Psoas muscle (tissue), 8 donors: ENCODE data around the gene KAT14. TPM values are rescaled to one million over a fixed set of nuclear protein-coding genes. Genes with fewer than 3 reads are reported as not detected.

Experiments
- ATAC-seq, 4 donors: fragments of 200-7000 bp; cut with Tn5 transposase; one replicate each; pipeline ENCODE4 v1.9.1; 2020; ENCODE audit warnings: moderate library complexity in 3 of 4, mild to moderate bottlenecking in 2 of 4
- DNase-seq, 2 donors: peaks; one replicate each; pipeline ENCODE4 v3.0.0-alpha.2; 2020
- H3K27ac ChIP-seq: fragments of 200-600 bp; one replicate; pipeline ENCODE4 v1.8.0; 2022
- H3K27me3 ChIP-seq, 3 donors: fragments of 200-600 bp in 1 of 3; one replicate each; pipeline versions ENCODE4 v1.6.1 to v1.8.0; 2013 to 2022; ENCODE audit warnings: low read length in 2 of 3, mild to moderate bottlenecking in 2 of 3, moderate library complexity in 1 of 3; ENCODE audit not compliant: insufficient read depth in 3 of 3
- H3K36me3 ChIP-seq, 2 donors: fragments of 200-600 bp in 1 of 2; one replicate each; pipeline versions ENCODE4 v1.6.1 to v1.8.0; 2013 to 2022; ENCODE audit warnings: low read depth in 1 of 2, mild to moderate bottlenecking in 1 of 2, moderate library complexity in 1 of 2; ENCODE audit not compliant: insufficient read depth in 1 of 2
- H3K4me1 ChIP-seq: fragments of 200-600 bp; one replicate; pipeline ENCODE4 v1.8.0; 2022
- H3K4me3 ChIP-seq: fragments of 200-600 bp; one replicate; pipeline ENCODE4 v1.8.0; 2022; ENCODE audit warnings: mild to moderate bottlenecking
- H3K9me3 ChIP-seq: fragments of 200-600 bp; one replicate; pipeline ENCODE4 v1.8.0; 2022
- CTCF ChIP-seq: fragments of 200-600 bp; IDR thresholded peaks from one replicate; pipeline ENCODE4 v1.8.0; 2022; ENCODE audit warnings: antibody characterized with exemption
- WGBS, 3 donors: extraction: QIAGEN DNeasy Blood & Tissue Kit; methylation state at CpG; one replicate each; pipeline versions ENCODE4 v1.1.6 to v1.1.7; 2013; 5-methylcytosine and 5-hydroxymethylcytosine counted together
- intact Hi-C, 2 donors: fragments of 100-400 bp; cut with DNase I; formaldehyde crosslinking; loops; one replicate each; pipeline versions ENCODE4 v1.11.0 to v1.14.2; 2022
- polyA plus RNA-seq, 3 donors: library from polyadenylated mRNA; stranded (reverse); fragments of 200-250 nt; gene quantifications; one replicate each; pipeline ENCODE4 v1.2.3, GENCODE V29; 2013
- total RNA-seq, 4 donors: library from RNA; stranded (reverse); fragmentation: NEBNext Ultra II Directional in 2 of 4; extraction: Animal tissue kit (Norgen Biotek cat#: 25700) in 2 of 4; gene quantifications; one replicate each; pipeline versions ENCODE4 v1.2.1 to v1.2.4, GENCODE V29; 2021 to 2023
- donor health status: healthy with polysubstance abuse.
- donor health status: DM: no; HTN: no; CAD: no; lungs with moderate emphysema.
- donor health status: Bipolar disorder and iron deficiency.
- donor health status: healthy.
- donor health status: DM: yes; HTN: yes; CAD: no.
- donor health status: DM: no; HTN: no; CAD: no.
- donor health status: DM: no; HTN: no; CAD: no.
- donor health status: DM: yes; HTN: yes; CAD: no.

Gene KAT14
- total and polyA plus RNA-seq, 7 donors: 7.6 to 29.8 (median 18.6) TPM

- Histone ChIP-seq H3K36me3 (peaks cover 9 to 47% of the 10 kb centered on the region in 2 donors), H3K4me3 (no peak overlapping the region), H3K27me3 (no peaks in the 10 kb centered on the region), H3K4me1 (no peaks in the 10 kb centered on the region), H3K9me3 (no peaks in the 10 kb centered on the region), H3K27ac (no peak overlapping the region)
- intact Hi-C loops: loop anchor here in 1 of 2 donors (10.0 kb wide), 1 partner anchor 108 kb away; no protein-coding TSS in a partner anchor
- ATAC-seq (no peak), DNase-seq (no peak)
- WGBS, 3 donors: 69 to 72% (median 70%) methylated on average over 5 of the region's 5 CpGs
- TF ChIP-seq CTCF: no peak
Measured at GRCh38 chr20:18166241-18166881, 28.7 kb downstream of the KAT14 start.

- no peak for TF ChIP-seq CTCF
- intact Hi-C loops: loop anchor here in 1 of 2 donors (10.0 kb wide), 1 partner anchor 108 kb away; no protein-coding TSS in a partner anchor
- DNase-seq: no peak
- no peak overlapping the region for H3K4me3 ChIP-seq
- H3K27ac ChIP-seq: no peak overlapping the region
- no peaks in the 10 kb centered on the region for H3K9me3 ChIP-seq
- no peak for ATAC-seq
- H3K27me3 ChIP-seq: no peaks in the 10 kb centered on the region
- H3K4me1 ChIP-seq: no peaks in the 10 kb centered on the region
- H3K36me3 ChIP-seq: peaks cover 5 to 47% of the 10 kb centered on the region in 2 donors
- 63 to 77% (median 66%) methylated on average over 1 of the region's 1 CpG for WGBS, 3 donors
Measured at GRCh38 chr20:18166950-18167349, 29.3 kb downstream of the KAT14 start.

GRCh38 chr20:18172379-18172778, 34.7 kb downstream of the KAT14 start:
- ATAC-seq: no peak
- Histone ChIP-seq H3K4me3 (no peak overlapping the region), H3K27ac (no peak overlapping the region), H3K27me3 (no peaks in the 10 kb centered on the region), H3K9me3 (no peaks in the 10 kb centered on the region), H3K36me3 (peaks cover 0 to 11% of the 10 kb centered on the region in 2 donors), H3K4me1 (no peaks in the 10 kb centered on the region)
- 94 to 100% (median 100%) methylated on average over 2 of the region's 2 CpGs for WGBS, 3 donors
- intact Hi-C loops: no loop called here
- no peak for TF ChIP-seq CTCF
- DNase-seq: no peak

- Histone ChIP-seq H3K9me3 (peaks cover 2% of the 10 kb centered on the region), H3K4me3 (no peak overlapping the region), H3K27me3 (no peaks in the 10 kb centered on the region), H3K36me3 (peaks cover 0 to 9% of the 10 kb centered on the region in 2 donors), H3K27ac (no peak overlapping the region), H3K4me1 (no peaks in the 10 kb centered on the region)
- 93 to 96% (median 94%) methylated on average over 14 of the region's 14 CpGs for WGBS, 3 donors
- DNase-seq (no peak), ATAC-seq (no peak)
- no peak for TF ChIP-seq CTCF
- intact Hi-C loops: no loop called here
Measured at GRCh38 chr20:18174906-18175683, 37.4 kb downstream of the KAT14 start.
